ENCODE results near the gene MAN2A2.
A peak's percentile ranks its signal among the peaks of the same experiment; 100 is the strongest.
"Not testable (repeated sequence)": the region's sequence is repeated elsewhere in the genome, so short reads cannot be mapped to it uniquely, and the experiment has no call there.

The MAN2A2 gene

DNA sequence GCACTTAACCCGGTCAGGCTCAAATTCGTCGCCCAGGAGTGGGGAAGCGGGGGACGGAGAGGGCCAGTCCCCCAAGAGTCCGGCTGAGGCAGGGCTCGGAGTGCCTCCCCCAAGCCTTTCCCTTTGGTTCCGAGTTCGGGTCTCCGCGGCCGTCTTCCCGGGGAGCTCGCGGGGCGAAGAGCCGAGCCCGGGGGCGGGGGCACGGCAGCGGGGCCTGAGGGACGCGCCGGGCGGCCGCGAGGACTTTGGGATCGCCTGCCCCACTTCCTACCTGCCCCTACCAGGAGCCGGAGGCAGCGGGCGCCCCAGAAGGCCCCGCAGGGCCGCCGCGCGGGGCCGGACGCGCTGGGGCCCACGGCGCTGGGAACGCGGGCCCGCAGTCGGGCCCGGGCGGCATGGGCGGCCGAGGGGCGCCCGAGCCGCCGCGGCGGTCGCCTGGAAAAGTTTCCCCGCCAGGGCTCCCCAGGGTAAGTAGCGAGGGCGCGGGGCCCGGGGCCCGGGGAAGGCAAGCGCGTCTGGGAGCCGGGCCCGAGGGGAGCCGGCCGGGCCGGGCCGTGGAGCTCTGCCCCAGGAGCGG lies 31.9 kb upstream of the MAN2A2 start:
- H3K4me3 ChIP-seq (ENCODE audit: control insufficient read depth, low read depth, low read length) = peak overlapping the region; percentile 66
- TF ChIP-seq, protein P1, sequence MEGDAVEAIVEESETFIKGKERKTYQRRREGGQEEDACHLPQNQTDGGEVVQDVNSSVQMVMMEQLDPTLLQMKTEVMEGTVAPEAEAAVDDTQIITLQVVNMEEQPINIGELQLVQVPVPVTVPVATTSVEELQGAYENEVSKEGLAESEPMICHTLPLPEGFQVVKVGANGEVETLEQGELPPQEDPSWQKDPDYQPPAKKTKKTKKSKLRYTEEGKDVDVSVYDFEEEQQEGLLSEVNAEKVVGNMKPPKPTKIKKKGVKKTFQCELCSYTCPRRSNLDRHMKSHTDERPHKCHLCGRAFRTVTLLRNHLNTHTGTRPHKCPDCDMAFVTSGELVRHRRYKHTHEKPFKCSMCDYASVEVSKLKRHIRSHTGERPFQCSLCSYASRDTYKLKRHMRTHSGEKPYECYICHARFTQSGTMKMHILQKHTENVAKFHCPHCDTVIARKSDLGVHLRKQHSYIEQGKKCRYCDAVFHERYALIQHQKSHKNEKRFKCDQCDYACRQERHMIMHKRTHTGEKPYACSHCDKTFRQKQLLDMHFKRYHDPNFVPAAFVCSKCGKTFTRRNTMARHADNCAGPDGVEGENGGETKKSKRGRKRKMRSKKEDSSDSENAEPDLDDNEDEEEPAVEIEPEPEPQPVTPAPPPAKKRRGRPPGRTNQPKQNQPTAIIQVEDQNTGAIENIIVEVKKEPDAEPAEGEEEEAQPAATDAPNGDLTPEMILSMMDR (conservative IDR thresholded peaks at IDR 0.05; ENCODE audit: control insufficient read depth, insufficient read depth, low read depth, low read length) = no peak
- no peak for DNase-seq (ENCODE audit: low read depth)

DNA sequence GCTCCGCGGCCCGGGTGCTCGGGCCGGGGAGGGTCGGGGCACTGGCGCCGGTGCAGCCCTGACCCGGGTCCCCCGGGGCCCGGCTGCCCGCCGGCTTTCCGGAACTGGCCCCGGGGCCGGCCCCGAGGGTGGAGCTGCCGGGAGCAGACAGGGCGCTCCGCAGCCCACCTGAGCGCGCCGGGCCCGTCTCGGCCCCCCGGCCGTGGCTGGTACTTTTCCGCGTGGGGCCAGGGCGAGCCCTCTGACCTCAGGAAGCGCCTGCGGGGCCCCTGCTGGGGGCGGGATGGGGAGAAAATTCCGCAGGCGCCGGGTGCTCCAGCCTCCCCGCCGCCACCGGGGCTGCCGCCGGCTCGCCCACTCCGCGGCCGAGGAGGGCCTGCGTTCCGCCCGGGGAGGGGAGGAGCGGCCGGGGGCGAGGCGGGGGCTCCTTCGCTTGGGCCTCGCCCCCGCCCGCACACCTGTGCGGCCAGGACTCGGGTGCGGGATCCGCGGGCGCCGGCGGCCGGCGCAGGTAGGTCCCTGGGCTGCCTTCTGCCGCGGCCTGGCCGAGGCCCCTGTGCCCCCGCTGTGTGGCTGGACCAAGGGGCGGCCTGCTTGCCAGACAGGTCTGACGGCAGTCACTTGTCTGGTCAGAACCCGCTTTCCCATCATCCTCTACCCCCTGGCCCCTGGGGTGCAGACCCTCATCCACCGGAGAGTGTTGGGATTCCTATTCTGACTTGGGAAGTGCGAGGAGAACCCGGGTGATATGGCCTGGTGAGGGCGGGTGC lies 31.2 kb upstream of the MAN2A2 start:
- H3K4me3 ChIP-seq (ENCODE audit: control insufficient read depth, low read depth, low read length) = peak overlapping the region; percentile 66
- no peak for DNase-seq (ENCODE audit: low read depth)
- TF ChIP-seq, protein P1 (conservative IDR thresholded peaks at IDR 0.05; ENCODE audit: control insufficient read depth, insufficient read depth, low read depth, low read length) = no peak

DNA sequence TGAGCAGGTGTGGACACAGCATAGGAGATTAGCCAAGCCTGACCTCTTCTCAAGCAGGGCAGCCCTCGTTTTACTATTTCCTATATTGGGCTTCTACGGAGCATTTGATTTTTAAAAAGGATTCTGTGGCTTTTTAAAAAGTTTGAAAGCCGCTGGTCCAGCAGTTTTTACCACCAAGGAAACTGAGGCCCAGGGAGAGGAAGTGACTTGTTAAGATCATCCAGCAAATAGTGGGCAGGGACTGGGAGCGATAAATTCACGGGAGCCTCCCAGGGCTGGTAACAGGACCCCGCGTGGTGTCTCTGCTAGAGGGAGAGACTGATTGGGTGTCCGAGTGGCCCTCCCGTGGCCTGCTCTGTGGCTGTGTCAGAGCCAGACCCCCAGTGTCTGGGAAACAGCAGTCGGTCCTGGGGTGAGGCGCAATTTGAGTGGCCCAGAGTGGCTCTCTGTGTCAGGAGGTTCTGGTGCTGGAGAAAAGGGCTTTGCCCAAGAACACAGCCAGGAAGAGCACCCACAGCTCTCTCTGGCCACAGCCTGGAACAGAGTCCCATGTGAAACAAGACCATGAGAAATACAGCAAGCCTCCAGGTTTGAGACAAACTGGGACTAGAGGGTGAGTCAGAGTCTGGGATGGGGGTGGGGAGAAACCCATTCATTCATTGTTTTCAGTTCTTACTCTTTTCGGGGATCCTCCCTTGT lies 30.5 kb upstream of the MAN2A2 start:
- TF ChIP-seq, protein P1 (conservative IDR thresholded peaks at IDR 0.05; ENCODE audit: control insufficient read depth, insufficient read depth, low read depth, low read length) = no peak
- peak; percentile 84 for DNase-seq (ENCODE audit: low read depth)
- H3K4me3 ChIP-seq (ENCODE audit: control insufficient read depth, low read depth, low read length) = peak overlapping the region; percentile 66

DNA sequence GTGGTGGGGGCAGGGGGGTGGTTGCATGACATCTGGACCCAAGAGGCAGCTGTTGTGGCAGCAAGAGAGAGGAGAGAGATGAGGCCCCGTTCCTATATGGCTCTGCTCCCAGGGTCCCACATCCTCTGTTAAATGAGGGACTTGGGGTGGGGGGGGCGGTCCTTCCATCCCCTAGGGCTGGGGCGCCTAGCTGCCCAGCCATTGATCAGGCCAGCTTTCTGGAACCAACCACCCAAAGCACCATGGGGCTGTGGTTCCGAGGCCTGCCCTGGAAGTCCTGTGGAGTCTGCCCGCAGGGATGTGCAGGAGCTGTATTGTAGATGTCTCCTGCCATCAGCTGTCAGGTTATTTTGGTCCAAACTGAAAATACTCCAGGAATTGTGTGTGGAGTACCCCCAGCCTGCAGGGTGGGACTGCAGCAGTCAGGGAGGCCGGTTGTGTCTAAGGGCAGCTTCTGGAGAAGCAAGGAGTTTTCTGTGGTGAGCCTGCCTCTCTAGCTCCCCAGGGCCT lies 29.6 kb upstream of the MAN2A2 start:
- no peak for DNase-seq (ENCODE audit: low read depth)
- H3K4me3 ChIP-seq (ENCODE audit: control insufficient read depth, low read depth, low read length) = no peak overlapping the region
- TF ChIP-seq, protein P1 (conservative IDR thresholded peaks at IDR 0.05; ENCODE audit: control insufficient read depth, insufficient read depth, low read depth, low read length) = no peak

DNA sequence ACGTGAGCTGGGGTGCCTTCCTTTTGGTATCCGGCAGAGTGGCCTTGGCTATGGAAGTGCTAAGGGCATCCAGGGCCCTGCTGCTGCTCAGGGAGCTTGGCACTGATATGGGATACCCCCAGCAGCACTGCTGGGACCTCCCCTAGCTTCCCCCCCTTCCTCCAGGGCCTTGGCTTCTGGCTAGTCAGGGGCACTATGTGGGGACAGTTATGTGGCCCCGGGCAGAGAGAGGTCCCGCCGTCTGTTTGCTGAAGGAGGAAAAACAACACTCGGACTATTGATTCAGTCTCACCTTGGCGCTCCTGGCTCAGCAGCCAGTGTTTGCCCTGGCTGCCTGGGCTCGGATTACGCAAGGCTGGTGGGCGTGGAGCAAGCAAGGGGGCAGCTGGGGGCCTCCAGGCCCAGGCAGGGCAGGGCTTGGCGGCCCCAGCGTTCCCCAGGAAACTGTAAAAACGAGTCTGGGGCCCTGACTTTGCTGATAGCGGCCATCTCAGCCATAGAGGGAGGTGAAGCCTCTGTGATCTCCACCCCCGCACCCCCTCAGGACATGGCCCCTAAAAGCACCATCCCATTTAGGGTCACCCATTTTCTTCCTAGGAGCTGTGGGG lies 29.0 kb upstream of the MAN2A2 start:
- no peak for DNase-seq (ENCODE audit: low read depth)
- TF ChIP-seq, protein P1 (conservative IDR thresholded peaks at IDR 0.05; ENCODE audit: control insufficient read depth, insufficient read depth, low read depth, low read length) = no peak
- no peak overlapping the region for H3K4me3 ChIP-seq (ENCODE audit: control insufficient read depth, low read depth, low read length)

DNA sequence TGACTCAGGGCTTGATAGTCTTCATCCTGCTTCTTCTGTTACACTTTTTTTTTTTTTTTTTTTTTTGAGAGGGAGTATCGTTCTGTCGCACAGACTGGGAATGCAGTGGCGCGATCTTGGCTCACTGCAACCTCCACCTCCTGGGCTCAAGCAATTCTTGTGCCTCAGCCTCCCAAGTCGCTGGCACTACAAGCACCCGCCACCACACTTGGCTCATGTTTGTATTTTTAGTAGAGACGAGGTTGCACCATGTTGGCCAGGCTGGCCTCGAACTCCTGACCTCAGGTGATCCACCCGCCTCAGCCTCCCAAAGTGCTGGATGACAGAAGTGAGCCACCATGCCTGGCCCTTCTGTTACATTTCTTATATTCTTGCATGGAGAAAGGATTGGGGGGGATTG lies 28.1 kb upstream of the MAN2A2 start:
- DNase-seq (ENCODE audit: low read depth); H3K4me3 ChIP-seq (ENCODE audit: control insufficient read depth, low read depth, low read length): not testable (repeated sequence)

Data from fibroblast of mammary gland (primary cell).